GM18951 (cell line): ENCODE data around the gene FRMD5.
"Not testable (repeated sequence)": the region's sequence is repeated elsewhere in the genome, so short reads cannot be mapped to it uniquely, and the experiment has no call there.

Experiments used
- POLR2A ChIP-seq: IDR thresholded peaks from 4 replicates; pipeline ENCODE4 v1.6.1; 2011; ENCODE audit warnings: mild to moderate bottlenecking; ENCODE audit not compliant: insufficient read length, insufficient read depth; ENCODE audit errors: extremely low read depth
- in situ Hi-C: fragments of 300-500 bp; cut with MboI; formaldehyde crosslinking; loops from one replicate; pipeline ENCODE4 v1.12.0; 2022; ENCODE audit warnings: low sequenced_read_pairs, mixed read lengths, inconsistent platforms; ENCODE audit not compliant: unreplicated experiment

The FRMD5 gene

DNA sequence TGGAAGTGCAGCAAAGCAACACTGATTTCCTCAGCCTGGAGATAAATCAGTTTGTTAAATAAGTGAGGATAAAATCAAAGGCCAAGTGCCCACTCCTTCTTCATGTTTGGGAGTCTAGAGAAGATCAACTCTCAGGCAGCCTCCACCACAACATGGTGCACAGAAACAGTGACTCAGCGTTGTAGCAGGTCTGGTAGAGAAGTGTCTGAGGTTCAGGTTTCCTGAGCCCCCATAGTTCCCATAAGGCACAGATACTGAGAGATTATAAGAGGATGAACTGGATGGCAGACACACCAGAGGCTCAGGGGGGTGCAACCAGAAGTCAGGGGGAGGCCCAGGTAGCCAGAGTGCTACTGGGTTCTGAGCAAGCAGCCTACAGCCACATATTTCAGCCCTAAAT lies 166.7 kb downstream of the FRMD5 start:
- in situ Hi-C loops, result no loop called here
- no peak for TF ChIP-seq POLR2A

DNA sequence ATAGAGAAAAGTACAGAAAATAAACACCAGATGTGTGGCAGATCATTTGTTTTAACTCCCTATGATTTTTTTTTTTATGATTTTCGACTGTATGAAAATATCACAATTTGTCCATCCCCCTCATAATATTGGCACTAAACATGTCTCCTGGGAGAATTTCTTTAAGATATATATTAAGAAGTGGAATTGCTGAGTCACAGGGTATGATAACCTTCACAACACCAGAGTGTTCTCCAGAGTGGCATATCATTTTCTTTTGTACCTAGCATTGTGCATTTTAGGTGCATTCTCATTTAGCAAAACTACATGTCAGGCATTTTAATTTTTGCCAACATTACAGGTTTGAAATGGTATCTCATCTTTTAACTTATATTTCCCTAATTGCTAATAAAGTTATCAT lies 170.9 kb downstream of the FRMD5 start:
- TF ChIP-seq POLR2A, result no peak
- in situ Hi-C loops, result no loop called here

DNA sequence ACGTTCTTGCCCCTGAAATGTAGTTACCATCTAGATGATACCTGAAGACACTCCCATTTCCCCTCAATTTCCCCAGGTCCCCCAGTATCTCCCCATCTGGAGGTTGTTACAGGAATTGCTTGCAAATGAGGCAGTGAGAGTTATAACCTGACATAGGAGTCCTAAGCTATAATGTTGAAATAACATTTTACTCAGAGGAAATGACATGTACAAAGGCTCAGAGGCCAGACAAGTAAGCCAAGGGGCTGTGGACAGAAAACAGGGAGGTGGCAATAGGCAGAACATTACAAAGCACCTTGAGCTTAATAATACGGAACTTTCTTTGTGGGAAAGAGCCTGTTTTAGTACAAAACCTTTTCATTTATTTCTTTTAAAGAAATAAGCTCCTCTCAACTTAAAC lies 171.9 kb downstream of the FRMD5 start:
- no peak for TF ChIP-seq POLR2A

DNA sequence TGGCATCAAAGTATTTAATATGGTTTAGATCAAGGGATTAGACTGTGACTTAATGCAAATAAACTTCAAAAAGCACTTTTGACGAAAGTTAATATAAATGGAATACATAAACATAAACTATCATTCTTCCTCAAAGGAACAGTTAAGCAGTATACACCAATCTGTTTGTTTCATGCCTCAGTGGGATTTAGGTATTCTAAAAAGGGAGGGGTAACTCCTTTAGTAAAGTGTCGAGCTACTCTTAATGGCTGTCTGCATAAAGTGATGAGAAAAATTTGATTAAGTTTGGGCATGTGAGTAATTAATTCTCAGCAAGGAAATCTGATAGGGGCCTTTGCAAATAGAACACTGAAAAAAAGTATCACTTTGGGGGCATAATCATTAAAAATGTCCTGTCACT lies 176.9 kb downstream of the FRMD5 start:
- in situ Hi-C loops, result no loop called here

More for the DNA sequence above, 171.9 kb downstream of the FRMD5 start:
- in situ Hi-C loops, result no loop called here

GRCh38 chr15:44015545-44016305 lies 179.3 kb downstream of the FRMD5 start:
- TF ChIP-seq POLR2A, result no peak
- in situ Hi-C loops, result no loop called here

More for the DNA sequence above, 176.9 kb downstream of the FRMD5 start:
- TF ChIP-seq POLR2A, result no peak

DNA sequence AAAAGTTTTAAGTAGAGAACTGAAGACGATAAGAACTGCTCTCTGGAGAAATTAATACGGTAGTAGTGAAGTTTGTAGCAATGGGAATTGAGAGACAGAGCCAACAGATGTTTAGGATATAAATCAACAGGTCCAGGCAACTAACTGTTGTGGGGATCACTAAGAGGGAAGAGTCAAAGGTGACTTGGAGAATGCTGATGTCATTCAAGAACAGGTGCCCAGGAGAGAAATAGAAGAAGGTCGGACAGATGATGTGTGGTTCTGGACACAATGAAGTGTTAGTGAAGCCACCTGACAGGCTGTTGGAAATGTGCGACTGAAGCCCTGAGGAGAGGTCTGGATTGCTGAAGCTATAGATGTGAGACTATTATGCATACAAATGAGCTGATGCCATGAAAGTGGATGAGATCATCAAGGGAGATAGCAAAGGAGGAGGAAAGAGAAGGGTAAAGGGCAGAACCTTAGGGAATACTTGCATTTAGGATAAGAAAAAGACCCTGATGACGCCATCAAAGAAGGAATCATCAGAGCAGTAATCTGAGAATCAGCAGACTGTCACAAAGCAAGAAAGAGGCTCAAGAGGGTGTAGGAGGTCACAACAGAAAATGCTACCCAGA lies 183.7 kb downstream of the FRMD5 start:
- TF ChIP-seq POLR2A, result no peak
- in situ Hi-C loops, result no loop called here

DNA sequence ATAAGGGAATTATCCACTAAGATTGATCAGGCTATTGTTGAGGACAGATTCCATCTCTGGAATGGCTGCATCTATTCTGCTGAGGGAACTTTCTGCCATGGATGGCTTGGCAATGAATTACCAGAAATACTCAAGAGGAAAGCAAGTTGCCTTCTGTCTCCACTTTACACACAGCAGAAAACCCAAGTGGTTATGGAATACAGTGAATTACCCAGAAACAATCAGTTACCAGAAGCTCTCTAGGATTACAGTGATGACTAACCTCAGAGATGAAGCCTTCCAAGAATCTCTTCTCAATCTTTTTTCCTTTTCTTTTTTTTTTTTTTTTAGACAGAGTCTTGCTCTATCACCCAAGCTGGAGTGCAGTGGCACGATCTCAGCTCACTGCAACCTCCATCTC lies 185.0 kb downstream of the FRMD5 start:
- in situ Hi-C loops, result no loop called here
- TF ChIP-seq POLR2A, result no peak

- no peak for TF ChIP-seq POLR2A
- in situ Hi-C loops, result no loop called here
Observed at GRCh38 chr15:44009038-44009437, 186.0 kb downstream of the FRMD5 start.

GRCh38 chr15:44000248-44000647 lies 194.8 kb downstream of the FRMD5 start:
- in situ Hi-C loops, result not testable (repeated sequence)

GRCh38 chr15:43998607-43999006 lies 196.5 kb downstream of the FRMD5 start:
- no peak for TF ChIP-seq POLR2A

GRCh38 chr15:43991206-43991605 lies 203.9 kb downstream of the FRMD5 start:
- TF ChIP-seq POLR2A, result no peak
- in situ Hi-C loops, result no loop called here

More at GRCh38 chr15:43998607-43999006, 196.5 kb downstream of the FRMD5 start:
- in situ Hi-C loops, result no loop called here

DNA sequence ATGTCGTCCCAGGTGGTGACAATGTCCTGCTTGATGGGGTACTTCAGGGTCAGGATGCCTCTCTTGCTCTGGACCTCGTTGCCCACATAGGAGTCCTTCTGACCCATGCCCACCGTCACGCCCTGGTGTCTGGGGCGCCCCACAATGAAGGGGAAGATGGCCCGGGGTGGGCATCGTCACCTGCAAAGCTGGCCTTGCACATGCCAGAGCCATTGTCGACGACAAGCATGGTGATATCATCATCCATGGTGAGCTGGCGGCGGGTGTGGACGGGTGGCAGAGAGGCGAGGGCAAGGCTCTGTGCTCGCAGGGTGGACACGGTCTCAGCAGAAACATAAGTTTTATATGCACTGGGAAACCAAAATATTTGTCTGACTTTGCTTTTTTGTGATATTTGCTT lies 205.1 kb downstream of the FRMD5 start:
- in situ Hi-C loops, result no loop called here
- no peak for TF ChIP-seq POLR2A

- TF ChIP-seq POLR2A, result no peak
- in situ Hi-C loops, result no loop called here
Observed at GRCh38 chr15:43988900-43989299, 206.2 kb downstream of the FRMD5 start.

- in situ Hi-C loops, result no loop called here
- no peak for TF ChIP-seq POLR2A
Observed at GRCh38 chr15:43987924-43988323, 207.1 kb downstream of the FRMD5 start.
